ENCODE data around the gene MDP1. TPM values are rescaled to one million over a fixed set of nuclear protein-coding genes. Genes with fewer than 3 reads are reported as not detected.

Gene MDP1
- total RNA-seq, 2 donors from 2014 or later: 21.0 to 25.0 TPM

DNA sequence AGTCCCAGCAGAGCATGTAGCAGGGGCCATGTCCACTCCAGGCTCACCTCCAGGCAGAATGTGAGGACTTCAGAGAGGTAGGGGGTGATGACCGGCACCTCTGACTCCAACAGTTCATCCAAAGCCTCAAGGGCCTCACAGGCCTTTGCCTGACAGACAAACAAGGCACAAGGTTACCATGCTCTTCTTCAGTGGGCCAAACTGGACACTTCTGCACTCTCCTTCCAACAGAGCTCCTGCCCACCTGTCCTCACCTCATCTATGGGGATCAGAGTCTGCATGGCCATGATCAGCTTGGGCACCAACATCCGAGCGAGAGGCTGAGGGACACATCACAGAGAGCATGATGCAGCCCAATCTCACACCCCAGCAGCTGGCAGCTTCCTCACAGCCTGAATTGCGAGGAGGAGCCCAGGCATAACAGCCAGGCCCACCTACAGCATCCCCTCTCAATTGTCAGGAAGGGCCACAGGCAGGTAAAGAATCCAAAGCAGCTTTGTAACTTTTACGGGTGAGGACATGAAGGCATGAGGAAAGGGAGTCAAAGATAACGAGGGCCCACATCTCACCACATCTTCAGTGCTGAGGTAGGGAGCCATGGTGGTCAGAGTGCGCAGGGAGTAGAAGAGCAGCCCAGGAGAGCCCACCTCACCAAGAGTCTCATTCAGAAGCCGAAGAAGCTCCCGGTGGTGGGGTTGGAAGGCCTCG is 28.9 kb downstream of the MDP1 start:
- peaks cover 68% of the 10 kb centered on the region for H3K36me3 ChIP-seq (ENCODE audit: control insufficient read depth, insufficient read depth, low read length)
- H3K27me3 ChIP-seq (ENCODE audit: control insufficient read depth, insufficient read depth, low read length, poor library complexity, severe bottlenecking): no peaks in the 10 kb centered on the region
- no peak overlapping the region for H3K27ac ChIP-seq (ENCODE audit: low read depth, low read length)
- H3K9me3 ChIP-seq (ENCODE audit: control insufficient read depth, low read length): no peaks in the 10 kb centered on the region
- no peak for DNase-seq
- 92 to 100% methylated on average over 4 to 10 of the region's 10 CpGs for WGBS, 2 experiments (ENCODE audit: insufficient coverage in 1 of 2, insufficient read length in 1 of 2)
- Mint-ChIP-seq H3K27me3 (ENCODE audit: insufficient read depth) (no peaks in the 10 kb centered on the region), H3K4me1 (peaks cover 6% of the 10 kb centered on the region), H3K36me3 (ENCODE audit: low read depth) (peaks cover 49% of the 10 kb centered on the region), H3K4me3 (peak overlapping the region; percentile 89), H3K27ac (no peak overlapping the region), H3K9me3 (no peaks in the 10 kb centered on the region)
- H3K4me1 ChIP-seq (ENCODE audit: control insufficient read depth, insufficient read depth, low read length): no peaks in the 10 kb centered on the region
- H3K9ac ChIP-seq (ENCODE audit: extremely low read depth, low read length, poor library complexity, severe bottlenecking): no peak overlapping the region
- TF ChIP-seq CTCF (conservative IDR thresholded peaks at IDR 0.05): no peak
- no peak overlapping the region for H3K4me3 ChIP-seq (ENCODE audit: low read length)

GRCh38 chr14:24185741-24186140 is 30.1 kb downstream of the MDP1 start:
- H3K9me3 ChIP-seq (ENCODE audit: control insufficient read depth, low read length): no peaks in the 10 kb centered on the region
- Mint-ChIP-seq H3K4me1 (peaks cover 6% of the 10 kb centered on the region), H3K27ac (no peak overlapping the region), H3K27me3 (ENCODE audit: insufficient read depth) (no peaks in the 10 kb centered on the region), H3K4me3 (no peak overlapping the region), H3K36me3 (ENCODE audit: low read depth) (peaks cover 43% of the 10 kb centered on the region), H3K9me3 (no peaks in the 10 kb centered on the region)
- no peak for DNase-seq
- peaks cover 65% of the 10 kb centered on the region for H3K36me3 ChIP-seq (ENCODE audit: control insufficient read depth, insufficient read depth, low read length)
- H3K4me3 ChIP-seq (ENCODE audit: low read length): no peak overlapping the region
- 94 to 97% methylated on average over 10 to 11 of the region's 11 CpGs for WGBS, 2 experiments (ENCODE audit: insufficient coverage in 1 of 2, insufficient read length in 1 of 2)
- TF ChIP-seq CTCF (conservative IDR thresholded peaks at IDR 0.05): no peak
- H3K9ac ChIP-seq (ENCODE audit: extremely low read depth, low read length, poor library complexity, severe bottlenecking): no peak overlapping the region
- no peaks in the 10 kb centered on the region for H3K4me1 ChIP-seq (ENCODE audit: control insufficient read depth, insufficient read depth, low read length)
- no peak overlapping the region for H3K27ac ChIP-seq (ENCODE audit: low read depth, low read length)
- no peaks in the 10 kb centered on the region for H3K27me3 ChIP-seq (ENCODE audit: control insufficient read depth, insufficient read depth, low read length, poor library complexity, severe bottlenecking)

- 94 to 100% methylated on average over 3 to 7 of the region's 7 CpGs for WGBS, 2 experiments (ENCODE audit: insufficient coverage in 1 of 2, insufficient read length in 1 of 2)
- Mint-ChIP-seq H3K4me3 (no peak overlapping the region), H3K27me3 (ENCODE audit: insufficient read depth) (no peaks in the 10 kb centered on the region), H3K4me1 (peaks cover 6% of the 10 kb centered on the region), H3K36me3 (ENCODE audit: low read depth) (peaks cover 45% of the 10 kb centered on the region), H3K27ac (no peak overlapping the region), H3K9me3 (no peaks in the 10 kb centered on the region)
- Histone ChIP-seq H3K27ac (ENCODE audit: low read depth, low read length) (no peak overlapping the region), H3K9ac (ENCODE audit: extremely low read depth, low read length, poor library complexity, severe bottlenecking) (no peak overlapping the region), H3K4me3 (ENCODE audit: low read length) (no peak overlapping the region), H3K36me3 (ENCODE audit: control insufficient read depth, insufficient read depth, low read length) (peaks cover 66% of the 10 kb centered on the region), H3K9me3 (ENCODE audit: control insufficient read depth, low read length) (no peaks in the 10 kb centered on the region), H3K4me1 (ENCODE audit: control insufficient read depth, insufficient read depth, low read length) (no peaks in the 10 kb centered on the region), H3K27me3 (ENCODE audit: control insufficient read depth, insufficient read depth, low read length, poor library complexity, severe bottlenecking) (no peaks in the 10 kb centered on the region)
- no peak for DNase-seq
- TF ChIP-seq CTCF (conservative IDR thresholded peaks at IDR 0.05): no peak
These were observed 30.8 kb downstream of the MDP1 start for GRCh38 chr14:24185026-24185425.

Measured in endodermal cell (in vitro differentiated cells).